GM06990 (cell line): ENCODE results near the gene KCNK7.

Experiments
- DNase-seq: peaks from one replicate; pipeline ENCODE4 v3.0.0-alpha.2; 2011; ENCODE audit not compliant: insufficient read length; ENCODE audit errors: extremely low read depth
- H3K27me3 ChIP-seq: replicated peaks from 2 replicates; pipeline ENCODE4 v1.6.0; 2011; ENCODE audit warnings: low read length; ENCODE audit not compliant: control insufficient read depth, insufficient read depth
- H3K36me3 ChIP-seq: 2 replicates; pipeline ENCODE4 v1.5.1; 2011; ENCODE audit warnings: low read length; ENCODE audit not compliant: control insufficient read depth, insufficient read depth
- H3K4me3 ChIP-seq: replicated peaks from 2 replicates; pipeline ENCODE4 v1.5.1; 2011; ENCODE audit warnings: low read depth, mild to moderate bottlenecking, control low read depth, low read length
- TF ChIP-seq, protein P1 (sequence below): IDR thresholded peaks from 2 replicates; pipeline ENCODE4 v1.5.1; 2011; ENCODE audit warnings: low read length, control low read depth, mild to moderate bottlenecking, inconsistent platforms; ENCODE audit not compliant: insufficient read depth, poor library complexity, severe bottlenecking

The KCNK7 gene

DNA sequence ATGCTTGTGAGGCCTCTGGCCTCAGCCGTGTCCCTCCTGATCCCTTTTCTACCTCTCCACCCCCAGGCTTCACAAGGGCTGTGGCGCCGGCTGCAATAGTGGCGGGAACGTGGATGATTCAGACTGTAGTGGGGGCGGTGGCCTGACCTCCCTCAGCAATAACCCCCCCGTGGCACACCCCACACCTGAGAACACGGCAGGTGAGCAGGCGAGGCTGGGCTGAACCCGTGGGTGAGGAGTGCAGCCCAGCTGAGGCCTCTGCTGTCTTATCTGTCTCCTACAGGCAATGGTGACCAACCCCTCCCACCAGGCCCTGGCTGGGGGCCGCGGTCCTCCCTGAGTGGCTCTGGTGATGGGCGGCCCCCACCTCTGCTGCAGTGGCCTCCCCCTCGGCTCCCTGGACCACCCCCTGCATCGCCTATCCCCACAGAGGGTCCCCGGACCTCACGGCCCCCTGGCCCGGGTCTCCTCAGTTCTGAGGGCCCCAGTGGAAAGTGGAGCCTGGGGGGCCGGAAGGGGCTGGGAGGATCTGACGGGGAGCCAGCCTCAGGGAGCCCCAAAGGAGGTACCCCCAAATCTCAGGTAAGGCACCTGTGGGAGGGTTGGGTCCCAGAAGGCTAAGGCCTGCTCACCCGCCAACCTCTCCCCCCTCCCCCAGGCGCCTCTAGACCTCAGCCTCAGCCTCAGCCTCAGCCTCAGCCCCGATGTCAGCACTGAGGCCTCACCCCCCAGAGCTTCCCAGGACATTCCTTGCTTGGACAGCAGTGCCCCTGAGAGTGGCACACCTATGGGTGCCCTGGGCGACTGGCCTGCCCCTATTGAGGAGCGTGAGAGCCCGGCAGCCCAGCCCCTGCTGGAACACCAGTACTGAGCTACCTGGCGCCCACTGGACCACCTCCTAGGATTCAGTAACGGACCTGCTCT is 40.8 kb upstream of the KCNK7 start:
- TF ChIP-seq, protein P1, sequence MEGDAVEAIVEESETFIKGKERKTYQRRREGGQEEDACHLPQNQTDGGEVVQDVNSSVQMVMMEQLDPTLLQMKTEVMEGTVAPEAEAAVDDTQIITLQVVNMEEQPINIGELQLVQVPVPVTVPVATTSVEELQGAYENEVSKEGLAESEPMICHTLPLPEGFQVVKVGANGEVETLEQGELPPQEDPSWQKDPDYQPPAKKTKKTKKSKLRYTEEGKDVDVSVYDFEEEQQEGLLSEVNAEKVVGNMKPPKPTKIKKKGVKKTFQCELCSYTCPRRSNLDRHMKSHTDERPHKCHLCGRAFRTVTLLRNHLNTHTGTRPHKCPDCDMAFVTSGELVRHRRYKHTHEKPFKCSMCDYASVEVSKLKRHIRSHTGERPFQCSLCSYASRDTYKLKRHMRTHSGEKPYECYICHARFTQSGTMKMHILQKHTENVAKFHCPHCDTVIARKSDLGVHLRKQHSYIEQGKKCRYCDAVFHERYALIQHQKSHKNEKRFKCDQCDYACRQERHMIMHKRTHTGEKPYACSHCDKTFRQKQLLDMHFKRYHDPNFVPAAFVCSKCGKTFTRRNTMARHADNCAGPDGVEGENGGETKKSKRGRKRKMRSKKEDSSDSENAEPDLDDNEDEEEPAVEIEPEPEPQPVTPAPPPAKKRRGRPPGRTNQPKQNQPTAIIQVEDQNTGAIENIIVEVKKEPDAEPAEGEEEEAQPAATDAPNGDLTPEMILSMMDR, result no peak
- no peaks in the 10 kb centered on the region for H3K27me3 ChIP-seq
- H3K36me3 ChIP-seq, result peaks cover 41% of the 10 kb centered on the region
- no peak overlapping the region for H3K4me3 ChIP-seq
- DNase-seq, result no peak

DNA sequence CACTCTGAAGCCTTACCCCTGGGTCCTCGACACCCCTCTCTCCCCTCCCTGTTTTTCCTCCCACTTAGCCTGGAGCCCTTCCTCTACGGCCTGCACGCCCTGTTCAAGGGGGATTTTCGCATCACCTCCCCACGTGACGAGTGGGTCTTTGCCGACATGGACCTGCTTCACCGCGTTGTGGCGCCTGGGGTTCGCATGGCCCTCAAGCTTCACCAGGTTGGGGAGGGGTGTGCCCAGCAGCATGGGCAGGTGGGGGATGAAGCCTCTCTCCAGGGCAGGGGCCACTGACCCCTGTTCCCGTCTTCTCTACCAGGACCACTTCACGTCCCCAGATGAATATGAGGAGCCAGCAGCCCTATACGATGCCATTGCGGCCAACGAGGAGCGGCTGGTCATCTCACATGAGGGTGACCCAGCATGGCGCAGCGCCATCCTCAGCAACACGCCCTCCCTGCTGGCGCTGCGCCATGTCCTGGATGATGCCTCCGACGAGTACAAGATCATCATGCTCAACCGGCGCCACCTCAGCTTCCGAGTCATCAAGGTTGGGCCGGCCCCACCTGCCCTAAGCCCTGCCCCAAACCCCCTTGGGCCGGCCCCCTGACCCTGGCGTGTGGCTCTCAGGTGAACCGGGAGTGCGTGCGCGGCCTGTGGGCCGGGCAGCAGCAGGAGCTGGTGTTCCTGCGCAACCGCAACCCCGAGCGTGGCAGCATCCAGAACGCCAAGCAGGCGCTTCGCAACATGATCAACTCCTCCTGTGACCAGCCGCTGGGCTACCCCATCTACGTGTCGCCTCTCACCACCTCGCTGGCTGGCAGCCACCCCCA is 39.5 kb upstream of the KCNK7 start:
- TF ChIP-seq, protein P1, result no peak
- no peaks in the 10 kb centered on the region for H3K27me3 ChIP-seq
- H3K36me3 ChIP-seq, result peaks cover 45% of the 10 kb centered on the region
- no peak overlapping the region for H3K4me3 ChIP-seq
- no peak for DNase-seq

DNA sequence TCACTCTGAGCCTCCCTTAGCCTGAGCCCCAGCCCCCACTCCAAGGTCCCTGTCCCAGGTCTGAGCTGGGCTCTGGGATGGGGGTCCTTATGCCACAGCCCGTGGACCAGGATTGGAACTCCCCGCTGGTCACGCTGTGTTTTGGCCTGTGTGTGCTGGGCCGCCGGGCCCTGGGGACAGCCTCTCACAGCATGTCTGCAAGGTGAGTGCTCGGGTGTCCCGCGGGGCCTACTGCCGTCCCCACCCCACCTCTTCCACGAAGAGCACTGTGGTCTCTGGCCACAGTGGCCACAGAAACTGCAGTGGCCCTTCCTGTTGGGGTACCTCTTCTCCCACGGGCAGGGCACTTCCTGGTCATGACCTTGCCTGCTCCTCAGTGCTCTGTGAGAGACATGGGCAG is 38.8 kb upstream of the KCNK7 start:
- TF ChIP-seq, protein P1, result no peak
- H3K4me3 ChIP-seq, result no peak overlapping the region
- H3K27me3 ChIP-seq, result no peaks in the 10 kb centered on the region
- DNase-seq, result no peak
- peaks cover 52% of the 10 kb centered on the region for H3K36me3 ChIP-seq

DNA sequence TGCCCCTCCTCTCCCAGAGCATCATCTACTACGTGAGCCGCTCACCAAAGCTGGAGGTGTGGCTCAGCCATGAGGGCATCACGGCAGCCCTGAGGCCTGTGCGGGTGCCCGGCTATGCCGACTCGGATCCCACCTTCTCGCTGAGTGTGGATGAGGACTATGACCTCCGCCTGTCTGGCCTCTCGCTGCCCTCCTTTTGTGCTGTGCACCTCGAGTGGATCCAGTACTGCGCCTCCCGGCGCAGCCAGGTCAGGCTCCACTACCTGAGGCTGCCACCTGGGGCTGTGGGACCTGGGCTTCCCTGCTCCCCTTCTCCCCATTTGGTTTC is 38.5 kb upstream of the KCNK7 start:
- no peak for DNase-seq
- TF ChIP-seq, protein P1, result no peak
- Histone ChIP-seq H3K27me3 (no peaks in the 10 kb centered on the region), H3K36me3 (peaks cover 56% of the 10 kb centered on the region), H3K4me3 (no peak overlapping the region)

DNA sequence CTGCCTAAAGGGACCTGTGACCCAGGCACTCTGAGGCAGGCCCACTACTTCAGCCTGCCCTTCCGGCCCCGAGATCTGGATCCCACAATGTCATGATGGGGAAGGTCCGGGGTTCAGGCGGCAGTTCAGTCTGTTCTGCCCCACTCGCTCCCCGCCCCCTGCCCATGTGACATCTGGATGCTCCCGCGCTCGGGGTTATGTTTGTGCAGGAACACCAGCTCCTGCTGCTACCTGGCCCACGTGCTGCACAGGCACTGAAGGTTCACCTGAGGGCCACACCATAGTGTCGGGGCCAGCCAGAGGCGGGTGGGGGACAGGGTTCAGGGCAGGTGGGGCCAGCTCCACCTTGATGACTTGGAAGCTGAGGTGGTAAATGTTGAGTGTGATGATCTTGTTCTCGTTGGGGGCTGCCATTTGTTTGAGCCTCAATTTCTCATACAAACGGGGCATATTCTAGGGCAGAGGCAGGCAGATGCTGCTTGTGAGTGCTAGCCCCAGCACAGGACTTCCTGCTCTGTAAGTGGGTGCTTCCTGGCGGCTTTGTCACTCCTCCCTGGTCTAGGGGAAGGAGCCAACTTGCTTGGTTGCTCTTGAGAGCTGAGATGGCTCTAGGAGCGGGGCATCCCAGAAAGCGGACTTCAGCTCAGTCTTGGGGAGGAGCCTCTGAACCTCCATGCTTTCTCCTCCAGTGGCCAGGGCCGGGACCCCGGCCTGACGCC is 37.9 kb upstream of the KCNK7 start:
- Histone ChIP-seq H3K36me3 (peaks cover 58% of the 10 kb centered on the region), H3K4me3 (no peak overlapping the region)
- TF ChIP-seq, protein P1, result no peak

More for the DNA sequence above, 37.9 kb upstream of the KCNK7 start:
- no peak for DNase-seq
- no peaks in the 10 kb centered on the region for H3K27me3 ChIP-seq
